Mesenchymal stem cell (in vitro differentiated cells and primary cell): ENCODE data around the gene NAXD.

ENCODE experiments used
- DNase-seq: peaks from one replicate; pipeline ENCODE4 v3.0.0-alpha.2; 2013
- H2AFZ ChIP-seq: one replicate; pipeline ENCODE4 v1.6.1; 2013; ENCODE audit warnings: low read depth, mild to moderate bottlenecking, control low read depth, inconsistent platforms, low read length, moderate library complexity
- H2AK5ac ChIP-seq: 2 replicates; pipeline ENCODE4 v1.6.1; 2013; ENCODE audit warnings: low read length, moderate library complexity, mild to moderate bottlenecking, inconsistent platforms; ENCODE audit not compliant: severe bottlenecking
- H2BK120ac ChIP-seq: one replicate; pipeline ENCODE4 v1.6.1; 2013; ENCODE audit warnings: low read depth, mild to moderate bottlenecking, inconsistent platforms, low read length, moderate library complexity
- H2BK12ac ChIP-seq, 2 experiments: one replicate each; pipeline ENCODE4 v1.6.1; 2013; ENCODE audit warnings: inconsistent platforms in 2 of 2, low read length in 2 of 2, mild to moderate bottlenecking in 2 of 2, moderate library complexity in 2 of 2, control low read depth in 1 of 2
- H2BK15ac ChIP-seq: one replicate; pipeline ENCODE4 v1.6.1; 2013; ENCODE audit warnings: mild to moderate bottlenecking, low read depth, inconsistent platforms; ENCODE audit not compliant: poor library complexity, severe bottlenecking
- H2BK5ac ChIP-seq: 2 replicates; pipeline ENCODE4 v1.6.1; 2013; ENCODE audit warnings: low read depth, mild to moderate bottlenecking, low read length, control low read depth, inconsistent platforms; ENCODE audit not compliant: poor library complexity, severe bottlenecking
- H3K14ac ChIP-seq, 2 experiments: one replicate each; pipeline ENCODE4 v1.6.1; 2013; ENCODE audit warnings: inconsistent platforms in 2 of 2, low read length in 2 of 2, control low read depth in 1 of 2, mild to moderate bottlenecking in 1 of 2, moderate library complexity in 1 of 2
- H3K18ac ChIP-seq, 2 experiments: one replicate each; pipeline ENCODE4 v1.6.1; 2013; ENCODE audit warnings: inconsistent platforms in 2 of 2, low read length in 2 of 2, control low read depth in 1 of 2, low read depth in 1 of 2, mild to moderate bottlenecking in 1 of 2
- H3K23ac ChIP-seq, 2 experiments: one replicate each; pipeline ENCODE4 v1.6.1; 2013; ENCODE audit warnings: inconsistent platforms in 2 of 2, low read length in 2 of 2, mild to moderate bottlenecking in 2 of 2, moderate library complexity in 2 of 2, control low read depth in 1 of 2
- H3K27ac ChIP-seq: 2 replicates; pipeline ENCODE4 v1.5.1; 2013; ENCODE audit warnings: mild to moderate bottlenecking, moderate library complexity, low read length, control low read depth, inconsistent platforms; ENCODE audit not compliant: poor library complexity, severe bottlenecking
- H3K27me3 ChIP-seq, 2 experiments: 2 replicates each; pipeline versions ENCODE4 v1.6.1 to v1.7.0; 2013; ENCODE audit warnings: low read length in 2 of 2, mild to moderate bottlenecking in 2 of 2, moderate library complexity in 2 of 2, control low read depth in 1 of 2, inconsistent platforms in 1 of 2; ENCODE audit not compliant: control insufficient read depth in 1 of 2, insufficient read depth in 1 of 2
- H3K36me3 ChIP-seq, 2 experiments: 2 replicates each; pipeline versions ENCODE4 v1.6.1 to v1.7.0; 2013; ENCODE audit warnings: low read length in 2 of 2, control low read depth in 1 of 2, inconsistent platforms in 1 of 2, low read depth in 1 of 2, mild to moderate bottlenecking in 1 of 2; ENCODE audit not compliant: insufficient read depth in 2 of 2, control insufficient read depth in 1 of 2
- H3K4ac ChIP-seq, 2 experiments: one replicate each; pipeline ENCODE4 v1.6.1; 2013; ENCODE audit warnings: inconsistent platforms in 2 of 2, low read length in 2 of 2, mild to moderate bottlenecking in 2 of 2, moderate library complexity in 2 of 2, control low read depth in 1 of 2, low read depth in 1 of 2
- H3K4me1 ChIP-seq: 2 replicates; pipeline ENCODE4 v1.6.1; 2013; ENCODE audit warnings: low read depth, low read length, control low read depth; ENCODE audit not compliant: control insufficient read depth, insufficient read depth
- H3K4me2 ChIP-seq: 2 replicates; pipeline ENCODE4 v1.6.1; 2013; ENCODE audit warnings: low read length, mild to moderate bottlenecking, inconsistent platforms; ENCODE audit not compliant: poor library complexity, severe bottlenecking
- H3K4me3 ChIP-seq, 2 experiments: 2 replicates each; pipeline versions ENCODE4 v1.5.1 to v1.7.0; 2013; ENCODE audit warnings: low read length in 2 of 2, mild to moderate bottlenecking in 2 of 2, control low read depth in 1 of 2, low read depth in 1 of 2; ENCODE audit not compliant: insufficient read depth in 1 of 2
- H3K79me1 ChIP-seq: replicated peaks from 2 replicates; pipeline ENCODE4 v1.6.1; 2013; ENCODE audit warnings: mild to moderate bottlenecking, control low read depth, low read length, inconsistent platforms; ENCODE audit not compliant: poor library complexity, severe bottlenecking
- H3K9ac ChIP-seq: 2 replicates; pipeline ENCODE4 v1.7.0; 2013; ENCODE audit warnings: mild to moderate bottlenecking, low read length, moderate library complexity
- H3K9me3 ChIP-seq: 2 replicates; pipeline ENCODE4 v1.7.0; 2013; ENCODE audit warnings: mild to moderate bottlenecking, low read length; ENCODE audit not compliant: control insufficient read depth
- H4K8ac ChIP-seq: one replicate; pipeline ENCODE4 v1.6.1; 2013; ENCODE audit warnings: inconsistent platforms, mild to moderate bottlenecking, low read length, moderate library complexity
- H4K91ac ChIP-seq: one replicate; pipeline ENCODE4 v1.6.1; 2013; ENCODE audit warnings: mild to moderate bottlenecking, low read length, inconsistent platforms
- WGBS: methylation state at CpG from one replicate; pipeline ENCODE4 v1.1.7; 2013; ENCODE audit warnings: mixed read lengths; 5-methylcytosine and 5-hydroxymethylcytosine counted together

Gene NAXD

GRCh38 chr13:110681868-110682550 lies 66.7 kb downstream of the NAXD start:
- no peak overlapping the region for H3K23ac ChIP-seq
- peak overlapping the region; percentile 18 for H4K91ac ChIP-seq
- peaks cover 13% of the 10 kb centered on the region for H3K4me1 ChIP-seq
- no peak overlapping the region for H4K8ac ChIP-seq
- no peak overlapping the region for H2BK12ac ChIP-seq
- no peaks in the 10 kb centered on the region for H3K9me3 ChIP-seq
- H2AK5ac ChIP-seq: no peak overlapping the region
- H3K14ac ChIP-seq: no peak overlapping the region
- DNase-seq: no peak
- H3K36me3 ChIP-seq: peaks cover 45 to 86% of the 10 kb centered on the region in 2 experiments
- no peak overlapping the region for H2AFZ ChIP-seq
- H2BK5ac ChIP-seq: no peak overlapping the region
- no peak overlapping the region for H3K4ac ChIP-seq
- no peak overlapping the region for H2BK15ac ChIP-seq
- no peak overlapping the region for H3K27ac ChIP-seq
- no peak overlapping the region for H3K4me2 ChIP-seq
- H3K27me3 ChIP-seq: no peaks in the 10 kb centered on the region
- peaks cover 27% of the 10 kb centered on the region for H3K79me1 ChIP-seq
- H3K18ac ChIP-seq: no peak overlapping the region
- H3K9ac ChIP-seq: no peak overlapping the region
- no peak overlapping the region for H3K4me3 ChIP-seq
- no peak overlapping the region for H2BK120ac ChIP-seq
- WGBS: 98% methylated on average over 10 of the region's 15 CpGs

- no peak overlapping the region for H3K4me2 ChIP-seq
- H3K18ac ChIP-seq: no peak overlapping the region
- H3K14ac ChIP-seq: no peak overlapping the region
- over 99% methylated on average over 8 of the region's 12 CpGs for WGBS
- H2BK5ac ChIP-seq: no peak overlapping the region
- peaks cover 46 to 94% of the 10 kb centered on the region in 2 experiments for H3K36me3 ChIP-seq
- H2BK12ac ChIP-seq: no peak overlapping the region
- H2AK5ac ChIP-seq: peak overlapping the region; percentile 63
- no peak overlapping the region for H3K4me3 ChIP-seq
- no peak overlapping the region for H2AFZ ChIP-seq
- DNase-seq: no peak
- H3K9ac ChIP-seq: no peak overlapping the region
- H3K4me1 ChIP-seq: peaks cover 11% of the 10 kb centered on the region
- H3K27ac ChIP-seq: no peak overlapping the region
- no peak overlapping the region for H3K4ac ChIP-seq
- H3K79me1 ChIP-seq: peaks cover 29% of the 10 kb centered on the region
- H2BK120ac ChIP-seq: no peak overlapping the region
- no peaks in the 10 kb centered on the region for H3K27me3 ChIP-seq
- no peak overlapping the region for H3K23ac ChIP-seq
- H2BK15ac ChIP-seq: no peak overlapping the region
- no peak overlapping the region for H4K8ac ChIP-seq
- no peak overlapping the region for H4K91ac ChIP-seq
- H3K9me3 ChIP-seq: no peaks in the 10 kb centered on the region
Measured at GRCh38 chr13:110682746-110683145, 67.4 kb downstream of the NAXD start.

- WGBS: 100% methylated on average over 5 of the region's 5 CpGs
- Histone ChIP-seq H3K9ac (no peak overlapping the region), H3K18ac (no peak overlapping the region), H3K36me3 (peaks cover 49 to 94% of the 10 kb centered on the region in 2 experiments), H2BK120ac (no peak overlapping the region), H2AFZ (no peak overlapping the region), H3K27ac (no peak overlapping the region), H4K8ac (no peak overlapping the region), H2BK15ac (no peak overlapping the region), H3K4me2 (no peak overlapping the region), H3K14ac (no peak overlapping the region), H3K4ac (no peak overlapping the region), H2AK5ac (no peak overlapping the region), H3K4me3 (no peak overlapping the region), H3K79me1 (peaks cover 33% of the 10 kb centered on the region), H3K9me3 (no peaks in the 10 kb centered on the region), H2BK5ac (no peak overlapping the region), H2BK12ac (no peak overlapping the region), H3K27me3 (no peaks in the 10 kb centered on the region), H4K91ac (no peak overlapping the region), H3K4me1 (peaks cover 7% of the 10 kb centered on the region), H3K23ac (no peak overlapping the region)
- DNase-seq: peak; percentile 47
Measured at GRCh38 chr13:110683203-110683883, 68.0 kb downstream of the NAXD start.

- no peak overlapping the region for H2BK120ac ChIP-seq
- H3K27me3 ChIP-seq: no peaks in the 10 kb centered on the region
- H2AK5ac ChIP-seq: no peak overlapping the region
- H2BK12ac ChIP-seq: no peak overlapping the region
- H2BK15ac ChIP-seq: no peak overlapping the region
- peaks cover 47 to 94% of the 10 kb centered on the region in 2 experiments for H3K36me3 ChIP-seq
- H3K14ac ChIP-seq: no peak overlapping the region
- no peak overlapping the region for H3K4me3 ChIP-seq
- H2BK5ac ChIP-seq: no peak overlapping the region
- no peak overlapping the region for H4K91ac ChIP-seq
- H3K4me1 ChIP-seq: peaks cover 3% of the 10 kb centered on the region
- no peak for DNase-seq
- H4K8ac ChIP-seq: no peak overlapping the region
- no peak overlapping the region for H3K27ac ChIP-seq
- H3K9ac ChIP-seq: no peak overlapping the region
- 95% methylated on average over 5 of the region's 5 CpGs for WGBS
- no peaks in the 10 kb centered on the region for H3K9me3 ChIP-seq
- H3K4ac ChIP-seq: no peak overlapping the region
- no peak overlapping the region for H3K4me2 ChIP-seq
- H3K23ac ChIP-seq: no peak overlapping the region
- H2AFZ ChIP-seq: no peak overlapping the region
- no peak overlapping the region for H3K18ac ChIP-seq
- peaks cover 31% of the 10 kb centered on the region for H3K79me1 ChIP-seq
Measured at GRCh38 chr13:110683921-110684320, 68.6 kb downstream of the NAXD start.
